Kidney (tissue), 14 donors: Measurements from ENCODE around the gene FCRLA. TPM values are rescaled to one million over a fixed set of nuclear protein-coding genes. Genes with fewer than 3 reads are reported as not detected.

Source experiments
- DNase-seq, 5 donors: peaks; one replicate each; pipeline ENCODE4 v3.0.0-alpha.2; 2013 to 2020
- FAIRE-seq: peaks from 2 replicates; lab custom pipeline; 2012; peaks lifted over from hg19 to GRCh38; lab: Jason Lieb, UNC
- H3K27ac ChIP-seq, 2 donors: one replicate each; pipeline ENCODE4 v1.7.0; 2013; ENCODE audit warnings: low read depth in 2 of 2, low read length in 2 of 2, inconsistent platforms in 1 of 2
- H3K27me3 ChIP-seq: one replicate; pipeline ENCODE4 v1.7.1; 2013; ENCODE audit warnings: low read length, inconsistent platforms; ENCODE audit not compliant: control insufficient read depth, insufficient read depth
- H3K36me3 ChIP-seq, 3 donors: one replicate each; pipeline versions ENCODE4 v1.7.0 to v1.7.1; 2013; ENCODE audit warnings: low read length in 3 of 3, control low read depth in 1 of 3, inconsistent platforms in 1 of 3; ENCODE audit not compliant: insufficient read depth in 3 of 3, control insufficient read depth in 2 of 3
- H3K4me1 ChIP-seq, 3 donors: one replicate each; pipeline versions ENCODE4 v1.7.0 to v1.7.1; 2013; ENCODE audit warnings: low read length in 3 of 3, inconsistent platforms in 1 of 3, low read depth in 1 of 3; ENCODE audit not compliant: control insufficient read depth in 2 of 3, insufficient read depth in 2 of 3
- H3K4me3 ChIP-seq, 3 donors: one replicate each; pipeline versions ENCODE4 v1.7.0 to v1.8.1; 2013; ENCODE audit warnings: low read length in 3 of 3, control low read depth in 1 of 3, inconsistent platforms in 1 of 3
- H3K9ac ChIP-seq, 3 donors: one replicate each; pipeline versions ENCODE4 v1.7.0 to v1.7.1; 2013; ENCODE audit warnings: low read length in 3 of 3, control low read depth in 1 of 3, inconsistent platforms in 1 of 3
- H3K9me3 ChIP-seq, 3 donors: one replicate each; pipeline versions ENCODE4 v1.7.0 to v1.7.1; 2013; ENCODE audit warnings: low read length in 3 of 3, control low read depth in 1 of 3, inconsistent platforms in 1 of 3; ENCODE audit not compliant: control insufficient read depth in 2 of 3, insufficient read depth in 1 of 3
- intact Hi-C: fragments of 100-400 bp; cut with DNase I; formaldehyde crosslinking; loops from one replicate; pipeline ENCODE4 v1.11.1; 2022
- polyA plus RNA-seq: library from polyadenylated mRNA; stranded (reverse); fragments of 350-450 nt; fragmentation: Illumina TruSeq; extraction: RNeasy Lipid Tissue Mini Kit (QIAGEN cat#74804); gene quantifications from one replicate; pipeline ENCODE4 v1.2.3, GENCODE V29; 2014; ENCODE audit warnings: low read depth, low replicate concordance; ENCODE audit not compliant: insufficient read depth
- total RNA-seq: library from RNA; stranded (reverse); fragmentation: NEBNext Ultra II Directional; extraction: Animal tissue kit (Norgen Biotek cat#: 25700); gene quantifications from one replicate; pipeline ENCODE4 v1.2.1, GENCODE V29; 2021
- TF ChIP-seq, protein P1 (sequence below): IDR thresholded peaks from 3 replicates; pipeline ENCODE4 v1.5.1; 2012; ENCODE audit warnings: mild to moderate bottlenecking, moderate library complexity, borderline replicate concordance; ENCODE audit not compliant: insufficient read depth; ENCODE audit errors: extremely low read depth
- donor health status: control.
- donor health status: control.
- donor health status: control.
- donor health status: control.
- donor health status: control.
- donor health status: DM: yes; HTN: yes; CAD: no.
- donor health status: Normal renal cell carcinoma (clear cell type).

FCRLA gene
- total and polyA plus RNA-seq, 2 donors from 2014 or later: 1.7 TPM; not detected in 1

DNA sequence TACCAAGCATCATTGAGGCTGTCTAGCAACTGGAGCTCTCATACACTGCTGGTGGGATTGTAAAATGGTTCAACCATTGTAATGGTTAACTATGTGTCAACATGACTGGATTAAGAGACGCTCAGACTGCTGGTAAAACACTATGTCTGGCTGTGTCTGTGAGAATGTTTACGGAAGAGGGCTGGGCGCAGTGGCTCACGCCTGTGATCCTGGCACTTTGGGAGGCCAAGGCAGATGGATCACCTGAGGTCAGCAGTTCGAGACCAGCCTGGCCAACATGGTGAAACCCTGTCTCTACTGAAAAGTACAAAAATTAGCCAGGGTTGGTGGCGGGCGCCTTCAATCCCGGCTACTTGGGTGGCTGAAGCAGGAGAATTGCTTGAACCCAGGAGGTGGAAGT, 4.8 kb upstream of the FCRLA start:
- H3K27ac ChIP-seq: no peak overlapping the region
- H3K4me3 ChIP-seq: no peak overlapping the region
- TF ChIP-seq, protein P1, sequence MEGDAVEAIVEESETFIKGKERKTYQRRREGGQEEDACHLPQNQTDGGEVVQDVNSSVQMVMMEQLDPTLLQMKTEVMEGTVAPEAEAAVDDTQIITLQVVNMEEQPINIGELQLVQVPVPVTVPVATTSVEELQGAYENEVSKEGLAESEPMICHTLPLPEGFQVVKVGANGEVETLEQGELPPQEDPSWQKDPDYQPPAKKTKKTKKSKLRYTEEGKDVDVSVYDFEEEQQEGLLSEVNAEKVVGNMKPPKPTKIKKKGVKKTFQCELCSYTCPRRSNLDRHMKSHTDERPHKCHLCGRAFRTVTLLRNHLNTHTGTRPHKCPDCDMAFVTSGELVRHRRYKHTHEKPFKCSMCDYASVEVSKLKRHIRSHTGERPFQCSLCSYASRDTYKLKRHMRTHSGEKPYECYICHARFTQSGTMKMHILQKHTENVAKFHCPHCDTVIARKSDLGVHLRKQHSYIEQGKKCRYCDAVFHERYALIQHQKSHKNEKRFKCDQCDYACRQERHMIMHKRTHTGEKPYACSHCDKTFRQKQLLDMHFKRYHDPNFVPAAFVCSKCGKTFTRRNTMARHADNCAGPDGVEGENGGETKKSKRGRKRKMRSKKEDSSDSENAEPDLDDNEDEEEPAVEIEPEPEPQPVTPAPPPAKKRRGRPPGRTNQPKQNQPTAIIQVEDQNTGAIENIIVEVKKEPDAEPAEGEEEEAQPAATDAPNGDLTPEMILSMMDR: no peak
- intact Hi-C loops: no loop called here
- H3K9me3 ChIP-seq: no peaks in the 10 kb centered on the region
- no peaks in the 10 kb centered on the region for H3K4me1 ChIP-seq
- DNase-seq (peak in 3 of 5 donors; percentile 29 to 62 (median 58)), FAIRE-seq (no peak)
- no peak overlapping the region for H3K9ac ChIP-seq
- H3K27me3 ChIP-seq: no peaks in the 10 kb centered on the region
- H3K36me3 ChIP-seq: no peaks in the 10 kb centered on the region

DNA sequence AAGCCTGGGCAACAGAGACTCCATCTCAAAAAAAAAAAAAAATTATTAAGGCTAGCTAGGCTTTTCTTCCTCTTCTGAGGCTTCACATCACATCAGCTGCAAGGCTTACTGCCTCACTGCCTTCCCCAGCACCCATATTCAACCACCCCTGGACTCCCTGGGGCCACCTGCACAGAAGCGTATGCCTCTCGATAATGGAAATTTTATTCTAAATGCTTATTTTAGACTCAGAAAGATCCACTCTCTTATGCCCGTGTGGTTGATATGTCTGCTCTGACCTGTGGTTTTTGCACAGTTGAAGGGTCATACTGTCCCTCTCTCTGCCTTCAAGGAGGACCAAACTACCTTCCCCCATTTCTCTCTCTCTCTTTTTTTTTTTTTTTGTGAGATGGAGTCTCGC, 1.5 kb upstream of the FCRLA start:
- H3K4me1 ChIP-seq: no peaks in the 10 kb centered on the region
- FAIRE-seq: no peak
- no peak overlapping the region for H3K9ac ChIP-seq
- DNase-seq: no peak
- no peak overlapping the region for H3K27ac ChIP-seq
- no peak overlapping the region for H3K4me3 ChIP-seq
- no peaks in the 10 kb centered on the region for H3K36me3 ChIP-seq
- no peaks in the 10 kb centered on the region for H3K27me3 ChIP-seq
- intact Hi-C loops: no loop called here
- TF ChIP-seq, protein P1: no peak
- no peaks in the 10 kb centered on the region for H3K9me3 ChIP-seq

DNA sequence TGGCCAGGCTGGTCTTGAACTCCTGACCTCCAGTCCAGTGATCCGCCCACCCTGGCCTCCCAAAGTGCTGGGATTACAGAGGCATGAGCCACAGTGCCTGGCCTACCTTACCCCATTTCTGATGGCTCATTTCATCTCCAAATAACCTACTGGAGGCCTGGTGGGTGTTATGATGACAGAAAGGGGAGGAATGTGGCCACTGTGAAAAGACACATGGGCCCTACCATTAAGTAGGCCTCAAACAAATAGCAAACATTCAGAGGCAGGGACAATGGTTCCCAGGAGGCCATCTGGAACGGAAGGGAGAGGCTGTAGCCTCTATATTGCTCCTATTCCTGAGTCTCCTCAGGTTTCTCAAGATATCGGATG, 932 bp upstream of the FCRLA start:
- Histone ChIP-seq H3K36me3 (no peaks in the 10 kb centered on the region), H3K27me3 (no peaks in the 10 kb centered on the region), H3K4me1 (no peaks in the 10 kb centered on the region), H3K27ac (no peak overlapping the region), H3K9ac (no peak overlapping the region), H3K4me3 (no peak overlapping the region), H3K9me3 (no peaks in the 10 kb centered on the region)
- FAIRE-seq (no peak), DNase-seq (no peak)
- TF ChIP-seq, protein P1: no peak
- intact Hi-C loops: no loop called here

DNA sequence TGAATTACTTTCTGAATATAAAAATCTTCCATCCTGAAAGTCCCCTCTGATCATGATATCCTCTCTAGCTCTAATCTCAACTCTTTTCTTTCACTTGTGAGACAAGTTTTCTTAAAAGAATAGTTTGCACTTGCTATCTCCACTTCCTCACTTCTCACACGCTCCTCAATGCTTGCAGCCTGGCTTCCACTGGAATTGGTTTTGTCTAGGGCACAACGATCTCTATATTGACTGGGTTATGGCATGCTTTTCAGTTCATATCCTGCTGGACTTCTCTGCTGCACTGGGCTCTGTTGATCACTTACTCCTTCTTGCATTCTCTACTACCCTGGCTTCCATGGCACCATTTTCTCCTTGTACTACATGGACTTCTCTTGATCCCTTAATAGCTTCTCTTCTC, 474 bp downstream of the FCRLA start:
- no peak for FAIRE-seq
- no peaks in the 10 kb centered on the region for H3K27me3 ChIP-seq

More for the DNA sequence above, 474 bp downstream of the FCRLA start:
- Histone ChIP-seq H3K9me3 (no peaks in the 10 kb centered on the region), H3K4me3 (no peak overlapping the region), H3K36me3 (no peaks in the 10 kb centered on the region), H3K4me1 (no peaks in the 10 kb centered on the region), H3K27ac (no peak overlapping the region), H3K9ac (no peak overlapping the region)
- TF ChIP-seq, protein P1: no peak
- no peak for DNase-seq
- intact Hi-C loops: no loop called here
